ENCODE measurements around the gene ABHD1.

The ABHD1 gene

GRCh38 chr2:27086724-27087593, 36.7 kb upstream of the ABHD1 start, which contains the start of gene KHK:
TSS of gene KHK (plus strand) at chr2:27086772. CDS start at chr2:27087260, 488 bp downstream.
- DNase-seq (ENCODE audit: low read depth, low spot score) = no peak

GRCh38 chr2:27087823-27088410, 35.7 kb upstream of the ABHD1 start:
- no peak for DNase-seq (ENCODE audit: low read depth, low spot score)

- no peak for DNase-seq (ENCODE audit: low read depth, low spot score)
Measured at GRCh38 chr2:27088634-27089033, 35.0 kb upstream of the ABHD1 start.

GRCh38 chr2:27089111-27089954, 34.3 kb upstream of the ABHD1 start:
- no peak for DNase-seq (ENCODE audit: low read depth, low spot score)

GRCh38 chr2:27091746-27092695, 31.6 kb upstream of the ABHD1 start:
- DNase-seq (ENCODE audit: low read depth, low spot score) = no peak

GRCh38 chr2:27092696-27093429, 30.8 kb upstream of the ABHD1 start:
- DNase-seq (ENCODE audit: low read depth, low spot score) = no peak

GRCh38 chr2:27093430-27094352, 29.9 kb upstream of the ABHD1 start:
- DNase-seq (ENCODE audit: low read depth, low spot score) = no peak

GRCh38 chr2:27094353-27094984, 29.1 kb upstream of the ABHD1 start:
- DNase-seq (ENCODE audit: low read depth, low spot score) = no peak

GRCh38 chr2:27095427-27095744, 28.2 kb upstream of the ABHD1 start:
- DNase-seq (ENCODE audit: low read depth, low spot score) = no peak

GRCh38 chr2:27095745-27096651, 27.6 kb upstream of the ABHD1 start:
- DNase-seq (ENCODE audit: low read depth, low spot score) = no peak

GRCh38 chr2:27096748-27097297, 26.8 kb upstream of the ABHD1 start:
- DNase-seq (ENCODE audit: low read depth, low spot score) = no peak

GRCh38 chr2:27097341-27097740, 26.3 kb upstream of the ABHD1 start:
- no peak for DNase-seq (ENCODE audit: low read depth, low spot score)

- no peak for DNase-seq (ENCODE audit: low read depth, low spot score)
Measured at GRCh38 chr2:27099334-27099955, 24.2 kb upstream of the ABHD1 start.

GRCh38 chr2:27100036-27100435, 23.6 kb upstream of the ABHD1 start:
- no peak for DNase-seq (ENCODE audit: low read depth, low spot score)

- DNase-seq (ENCODE audit: low read depth, low spot score) = no peak
Measured at GRCh38 chr2:27102329-27102728, 21.3 kb upstream of the ABHD1 start.

- no peak for DNase-seq (ENCODE audit: low read depth, low spot score)
Measured at GRCh38 chr2:27105981-27106380, 17.6 kb upstream of the ABHD1 start.

- no peak for DNase-seq (ENCODE audit: low read depth, low spot score)
Measured at GRCh38 chr2:27108221-27108620, 15.4 kb upstream of the ABHD1 start.
